ENCODE results near the gene ETV5.

DNA sequence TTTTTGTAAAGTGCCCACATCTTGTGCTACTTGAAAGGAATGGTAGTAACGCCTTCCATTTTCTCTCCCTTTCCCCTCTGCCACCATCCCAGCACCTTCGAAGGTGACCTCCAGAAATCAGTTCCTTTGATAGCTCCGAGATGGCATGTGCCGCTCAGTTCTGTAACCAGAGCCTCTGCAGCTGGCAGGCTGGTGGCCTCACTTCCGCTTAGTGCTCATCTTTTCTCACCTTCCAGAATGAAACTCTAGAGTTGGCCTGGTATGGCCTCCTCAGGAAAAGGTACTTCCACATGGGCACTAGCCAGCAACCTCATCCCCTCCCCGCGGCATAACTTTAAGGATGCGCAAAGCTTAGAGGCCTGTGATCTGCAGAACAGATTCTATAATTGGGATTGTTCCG, 38.8 kb downstream of the ETV5 start:
- TF ChIP-seq, protein P1, sequence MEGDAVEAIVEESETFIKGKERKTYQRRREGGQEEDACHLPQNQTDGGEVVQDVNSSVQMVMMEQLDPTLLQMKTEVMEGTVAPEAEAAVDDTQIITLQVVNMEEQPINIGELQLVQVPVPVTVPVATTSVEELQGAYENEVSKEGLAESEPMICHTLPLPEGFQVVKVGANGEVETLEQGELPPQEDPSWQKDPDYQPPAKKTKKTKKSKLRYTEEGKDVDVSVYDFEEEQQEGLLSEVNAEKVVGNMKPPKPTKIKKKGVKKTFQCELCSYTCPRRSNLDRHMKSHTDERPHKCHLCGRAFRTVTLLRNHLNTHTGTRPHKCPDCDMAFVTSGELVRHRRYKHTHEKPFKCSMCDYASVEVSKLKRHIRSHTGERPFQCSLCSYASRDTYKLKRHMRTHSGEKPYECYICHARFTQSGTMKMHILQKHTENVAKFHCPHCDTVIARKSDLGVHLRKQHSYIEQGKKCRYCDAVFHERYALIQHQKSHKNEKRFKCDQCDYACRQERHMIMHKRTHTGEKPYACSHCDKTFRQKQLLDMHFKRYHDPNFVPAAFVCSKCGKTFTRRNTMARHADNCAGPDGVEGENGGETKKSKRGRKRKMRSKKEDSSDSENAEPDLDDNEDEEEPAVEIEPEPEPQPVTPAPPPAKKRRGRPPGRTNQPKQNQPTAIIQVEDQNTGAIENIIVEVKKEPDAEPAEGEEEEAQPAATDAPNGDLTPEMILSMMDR (IDR thresholded peaks at IDR 0.05), result no peak
- no peak for TF ChIP-seq ZFX (IDR thresholded peaks at IDR 0.05; ENCODE audit: borderline replicate concordance)

Measured in 22Rv1 (cell line).